Lower leg skin (tissue), 4 donors: Measurements from ENCODE around the gene TAS2R43. TPM values are rescaled to one million over a fixed set of nuclear protein-coding genes. Genes with fewer than 3 reads are reported as not detected.
"Not testable (repeated sequence)": the region's sequence is repeated elsewhere in the genome, so short reads cannot be mapped to it uniquely, and the experiment has no call there.

Experiments used
- DNase-seq, 2 donors: peaks; one replicate each; pipeline ENCODE4 v3.0.0-alpha.2; 2019; ENCODE audit warnings: low spot score in 2 of 2
- H3K4me3 ChIP-seq: fragments of 200-600 bp; sonication (generic); 2 replicates; pipeline ENCODE4 v1.5.1; 2017; ENCODE audit warnings: mild to moderate bottlenecking, low read depth; ENCODE audit not compliant: poor library complexity, severe bottlenecking
- CTCF ChIP-seq, 3 donors: fragments of 450-650 bp; IDR thresholded peaks; one replicate each; pipeline ENCODE4 v1.5.1; 2016; ENCODE audit warnings: antibody characterized with exemption in 3 of 3, mild to moderate bottlenecking in 3 of 3, moderate library complexity in 2 of 3
- POLR2A ChIP-seq, 2 donors: fragments of 450-650 bp; IDR thresholded peaks; one replicate each; pipeline ENCODE4 v1.6.1; 2016 to 2017; ENCODE audit warnings: antibody characterized with exemption in 2 of 2, mild to moderate bottlenecking in 1 of 2, moderate library complexity in 1 of 2
- WGBS, 2 donors: methylation state at CpG; one replicate each; pipeline ENCODE4 v1.1.5; 2018; 5-methylcytosine and 5-hydroxymethylcytosine counted together
- intact Hi-C: fragments of 100-400 bp; cut with DNase I; formaldehyde crosslinking; loops from one replicate; pipeline ENCODE4 v1.15.0; 2023; ENCODE audit warnings: low total_unique reads
- total RNA-seq, 4 donors: library from RNA; depleted of rRNA; stranded (reverse); fragments of >200 nt; gene quantifications; one replicate each; pipeline ENCODE4 v1.1.0, GENCODE V29; 2016

The TAS2R43 gene
- total RNA-seq, 4 donors from 2014 or later = 1.0 to 1.5 TPM; not detected in 2

- TF ChIP-seq CTCF (IDR thresholded peaks at IDR 0.05) (no peak), POLR2A (IDR thresholded peaks at IDR 0.05) (no peak)
- H3K4me3 ChIP-seq = no peak overlapping the region
- 75 to 78% methylated on average over 2 of the region's 2 CpGs for WGBS, 2 donors
- intact Hi-C loops = no loop called here
- DNase-seq = no peak
These were observed 13.4 kb upstream of the TAS2R43 start for GRCh38 chr12:11105546-11105945.

GRCh38 chr12:11094910-11095309, 2.8 kb upstream of the TAS2R43 start:
- DNase-seq, intact Hi-C loops, H3K4me3 ChIP-seq: not testable (repeated sequence)
- WGBS, 2 donors = no CpG with 5 or more reads among the region's 2 CpGs

GRCh38 chr12:11089246-11089645, 2.9 kb downstream of the TAS2R43 start:
- no peak for DNase-seq
- H3K4me3 ChIP-seq = no peak overlapping the region
- WGBS, 2 donors = 89 to 91% methylated on average over 5 of the region's 5 CpGs
- intact Hi-C loops = no loop called here
- TF ChIP-seq POLR2A (IDR thresholded peaks at IDR 0.05) (no peak), CTCF (IDR thresholded peaks at IDR 0.05) (no peak)

GRCh38 chr12:11085419-11085818, 6.7 kb downstream of the TAS2R43 start:
- DNase-seq = no peak
- TF ChIP-seq CTCF (IDR thresholded peaks at IDR 0.05) (no peak), POLR2A (IDR thresholded peaks at IDR 0.05) (no peak)
- intact Hi-C loops = no loop called here
- no peak overlapping the region for H3K4me3 ChIP-seq
- WGBS, 2 donors = 71% methylated on average over 3 of the region's 3 CpGs

- DNase-seq = no peak
- WGBS, 2 donors = 92 to 100% methylated on average over 2 of the region's 2 CpGs
- intact Hi-C loops = no loop called here
- no peak overlapping the region for H3K4me3 ChIP-seq
- TF ChIP-seq POLR2A (IDR thresholded peaks at IDR 0.05) = no peak
These were observed 10.1 kb downstream of the TAS2R43 start for GRCh38 chr12:11081987-11082386.

- WGBS, 2 donors = 92 to 93% methylated on average over 1 of the region's 1 CpG
- TF ChIP-seq CTCF (IDR thresholded peaks at IDR 0.05) = no peak
- DNase-seq = no peak
- H3K4me3 ChIP-seq = no peak overlapping the region
- intact Hi-C loops = no loop called here
These were observed 13.9 kb downstream of the TAS2R43 start for GRCh38 chr12:11078246-11078645.

GRCh38 chr12:11075642-11076041, 16.5 kb downstream of the TAS2R43 start:
- no peak for DNase-seq
- no peak overlapping the region for H3K4me3 ChIP-seq
- WGBS, 2 donors = 76 to 84% methylated on average over 3 of the region's 3 CpGs
- TF ChIP-seq CTCF (IDR thresholded peaks at IDR 0.05) (no peak), POLR2A (IDR thresholded peaks at IDR 0.05) (no peak)
- intact Hi-C loops = no loop called here
